IMR-90 (cell line): ENCODE results near the gene ARL6IP6. TPM values are rescaled to one million over a fixed set of nuclear protein-coding genes. Genes with fewer than 3 reads are reported as not detected.

Source experiments
- ATAC-seq: fragments of 200-7000 bp; cut with Tn5 transposase; 2 replicates; pipeline ENCODE4 v1.9.1; 2020; ENCODE audit warnings: low read depth, mild to moderate bottlenecking, moderate library complexity
- BruUV-seq: library from RNA; stranded (reverse); fragments of 400-500 nt; replicated peaks from 2 replicates; lab custom pipeline; 2021; lab: Mats Ljungman, UMichigan
- CTCF ChIA-PET: fragments of 300-600 bp; formaldehyde crosslinking; extraction: SDS; loops from one replicate; lab custom pipeline; 2021; ENCODE audit warnings: antibody characterized with exemption; lab: Yijun Ruan, JAX
- POLR2A ChIA-PET: fragments of 300-600 bp; sonication (Branson Sonifier 250); formaldehyde crosslinking; loops from one replicate; lab custom pipeline; 2022; ENCODE audit warnings: antibody characterized with exemption; ENCODE audit not compliant: unreplicated experiment; lab: Charles Lee
- DNase-seq: peaks from one replicate; pipeline ENCODE4 v3.0.0; 2013
- H2AFZ ChIP-seq: replicated peaks from 2 replicates; pipeline ENCODE3; 2013; ENCODE audit warnings: low read length, mild to moderate bottlenecking; ENCODE audit not compliant: poor library complexity
- H2AK5ac ChIP-seq: 2 replicates; pipeline ENCODE4 v1.6.1; 2013; ENCODE audit warnings: low read depth, low read length, inconsistent platforms
- H2AK9ac ChIP-seq: replicated peaks from 2 replicates; pipeline ENCODE3; 2013; ENCODE audit warnings: mild to moderate bottlenecking, low read depth, low read length, moderate library complexity; ENCODE audit not compliant: poor library complexity
- H2BK120ac ChIP-seq: 2 replicates; pipeline ENCODE4 v1.6.1; 2013; ENCODE audit warnings: low read depth, low read length, inconsistent platforms
- H2BK15ac ChIP-seq: 3 replicates; pipeline ENCODE4 v1.6.1; 2013; ENCODE audit warnings: low read depth, low read length, inconsistent platforms
- H2BK20ac ChIP-seq: 2 replicates; pipeline ENCODE4 v1.6.1; 2013; ENCODE audit warnings: low read depth, mild to moderate bottlenecking, inconsistent platforms, low read length, moderate library complexity
- H2BK5ac ChIP-seq: 2 replicates; pipeline ENCODE4 v1.6.1; 2013; ENCODE audit warnings: mild to moderate bottlenecking, low read depth, low read length, inconsistent platforms; ENCODE audit not compliant: poor library complexity, severe bottlenecking
- H3K14ac ChIP-seq: replicated peaks from 2 replicates; pipeline ENCODE4 v1.6.1; 2013; ENCODE audit warnings: low read depth, low read length, inconsistent platforms
- H3K18ac ChIP-seq: 2 replicates; pipeline ENCODE4 v1.6.1; 2013; ENCODE audit warnings: low read depth, low read length, control low read depth
- H3K23ac ChIP-seq: 2 replicates; pipeline ENCODE4 v1.6.1; 2013; ENCODE audit warnings: low read depth, low read length, inconsistent platforms
- H3K27ac ChIP-seq: 2 replicates; pipeline ENCODE4 v1.5.1; 2013; ENCODE audit warnings: mild to moderate bottlenecking, control low read depth, low read length; ENCODE audit not compliant: insufficient read depth
- H3K27me3 ChIP-seq: 2 replicates; pipeline ENCODE4 v1.6.1; 2013; ENCODE audit warnings: low read length; ENCODE audit not compliant: control insufficient read depth, insufficient read depth
- H3K36me3 ChIP-seq: 2 replicates; pipeline ENCODE4 v1.6.1; 2013; ENCODE audit warnings: low read length, mixed read lengths; ENCODE audit not compliant: control insufficient read depth, insufficient read depth
- H3K4ac ChIP-seq: 2 replicates; pipeline ENCODE4 v1.6.1; 2013; ENCODE audit warnings: low read depth, low read length, inconsistent platforms
- H3K4me1 ChIP-seq: 2 replicates; pipeline ENCODE4 v1.6.1; 2013; ENCODE audit warnings: low read length, mixed read lengths; ENCODE audit not compliant: control insufficient read depth, insufficient read depth
- H3K4me2 ChIP-seq: 2 replicates; pipeline ENCODE4 v1.6.1; 2013; ENCODE audit warnings: low read depth, mild to moderate bottlenecking, control low read depth, low read length, moderate library complexity
- H3K4me3 ChIP-seq: 2 replicates; pipeline ENCODE4 v1.5.1; 2013; ENCODE audit warnings: low read depth, mild to moderate bottlenecking, control low read depth, low read length, moderate library complexity; ENCODE audit not compliant: insufficient read depth
- H3K56ac ChIP-seq: 2 replicates; pipeline ENCODE4 v1.6.1; 2013; ENCODE audit warnings: low read length, inconsistent platforms; ENCODE audit not compliant: insufficient read depth; ENCODE audit errors: extremely low read depth
- H3K79me1 ChIP-seq, 2 experiments: 2 replicates each; pipeline ENCODE4 v1.6.1; 2013; ENCODE audit warnings: low read length in 2 of 2, inconsistent platforms in 1 of 2, low read depth in 1 of 2
- H3K9ac ChIP-seq: 2 replicates; pipeline ENCODE4 v1.6.1; 2013; ENCODE audit warnings: low read depth, low read length, control low read depth
- H3K9me1 ChIP-seq: 2 replicates; pipeline ENCODE4 v1.6.1; 2013; ENCODE audit warnings: low read length, inconsistent platforms; ENCODE audit not compliant: insufficient read depth
- H3K9me3 ChIP-seq: 2 replicates; pipeline ENCODE4 v1.6.1; 2013; ENCODE audit warnings: low read length; ENCODE audit not compliant: control insufficient read depth, insufficient read depth
- H4K20me1 ChIP-seq: 2 replicates; pipeline ENCODE4 v1.6.1; 2013; ENCODE audit warnings: low read length, inconsistent platforms; ENCODE audit not compliant: insufficient read depth
- H4K5ac ChIP-seq: 2 replicates; pipeline ENCODE4 v1.6.1; 2013; ENCODE audit warnings: mild to moderate bottlenecking, low read depth, low read length, control low read depth
- H4K8ac ChIP-seq, 2 experiments: 2 replicates each; pipeline ENCODE4 v1.6.1; 2013; ENCODE audit warnings: low read depth in 2 of 2, low read length in 2 of 2, control low read depth in 1 of 2, inconsistent platforms in 1 of 2
- H4K91ac ChIP-seq: 2 replicates; pipeline ENCODE4 v1.6.1; 2013; ENCODE audit warnings: low read depth, low read length, inconsistent platforms; ENCODE audit not compliant: insufficient read depth
- BHLHE40 ChIP-seq: fragments of 150-350 bp; IDR thresholded peaks from 2 replicates; pipeline ENCODE4 v1.6.1; 2016; ENCODE audit warnings: mild to moderate bottlenecking, low read depth, low read length
- CEBPB ChIP-seq: IDR thresholded peaks from 2 replicates; pipeline ENCODE4 v1.6.1; 2012; ENCODE audit warnings: low read depth, low read length, improper control_type of control experiment
- MAFK ChIP-seq: IDR thresholded peaks from 2 replicates; pipeline ENCODE4 v1.6.1; 2012; ENCODE audit warnings: low read depth, low read length, improper control_type of control experiment
- MAZ ChIP-seq: IDR thresholded peaks from 2 replicates; pipeline ENCODE4 v1.6.1; 2012; ENCODE audit warnings: low read depth, mild to moderate bottlenecking, low read length, improper control_type of control experiment, moderate library complexity, borderline replicate concordance
- MXI1 ChIP-seq: IDR thresholded peaks from 2 replicates; pipeline ENCODE4 v1.6.1; 2012; ENCODE audit warnings: low read depth, mild to moderate bottlenecking, low read length, moderate library complexity, borderline replicate concordance
- NFE2L2 ChIP-seq: fragments of 150-350 bp; IDR thresholded peaks from 2 replicates; pipeline ENCODE4 v1.6.1; 2016; ENCODE audit warnings: low read depth, mild to moderate bottlenecking, low read length
- RCOR1 ChIP-seq: IDR thresholded peaks from 2 replicates; pipeline ENCODE4 v1.6.1; 2012; ENCODE audit warnings: mild to moderate bottlenecking, low read length, improper control_type of control experiment; ENCODE audit not compliant: insufficient replicate concordance
- RFX5 ChIP-seq: IDR thresholded peaks from 2 replicates; pipeline ENCODE4 v1.8.0; 2012; ENCODE audit warnings: low read depth, mild to moderate bottlenecking, low read length, moderate library complexity
- WGBS, 2 experiments: methylation state at CpG; one replicate each; pipeline versions ENCODE4 v1.1.5 to v1.1.7; 2013; ENCODE audit warnings: missing lambda C conversion rate in 2 of 2; ENCODE audit not compliant: insufficient read length in 1 of 2; ENCODE audit errors: extremely low coverage in 2 of 2; 5-methylcytosine and 5-hydroxymethylcytosine counted together
- dilution Hi-C: fragments of 300-500 bp; cut with HindIII; formaldehyde crosslinking; loops from one replicate; pipeline ENCODE4 v1.14.3; 2018; ENCODE audit warnings: low sequenced_read_pairs; ENCODE audit not compliant: unreplicated experiment
- in situ Hi-C: fragments of 300-500 bp; cut with MboI; formaldehyde crosslinking; loops from 3 replicates; pipeline ENCODE4 v1.14.3; 2019; ENCODE audit warnings: low sequenced_read_pairs, inconsistent platforms, mixed read lengths
- intact Hi-C: fragments of 100-400 bp; cut with micrococcal nuclease; formaldehyde crosslinking; loops from 2 replicates; pipeline ENCODE4 v1.10.0; 2022
- polyA plus RNA-seq, 3 experiments: library from polyadenylated mRNA; depleted of rRNA; stranded (reverse); fragments of >200 nt; gene quantifications; 2 replicates each; pipeline ENCODE4 v1.2.3, GENCODE V29; 2012; ENCODE audit warnings: low replicate concordance in 1 of 3
- total RNA-seq: library from RNA; depleted of rRNA; stranded (reverse); fragments of >200 nt; gene quantifications from 2 replicates; pipeline ENCODE4 v1.2.3, GENCODE V29; 2012

The ARL6IP6 gene
- total and polyA plus RNA-seq, 2 of the 4 experiments (the other 2 are of a cell fraction) = 4.1 to 14.7 TPM

DNA sequence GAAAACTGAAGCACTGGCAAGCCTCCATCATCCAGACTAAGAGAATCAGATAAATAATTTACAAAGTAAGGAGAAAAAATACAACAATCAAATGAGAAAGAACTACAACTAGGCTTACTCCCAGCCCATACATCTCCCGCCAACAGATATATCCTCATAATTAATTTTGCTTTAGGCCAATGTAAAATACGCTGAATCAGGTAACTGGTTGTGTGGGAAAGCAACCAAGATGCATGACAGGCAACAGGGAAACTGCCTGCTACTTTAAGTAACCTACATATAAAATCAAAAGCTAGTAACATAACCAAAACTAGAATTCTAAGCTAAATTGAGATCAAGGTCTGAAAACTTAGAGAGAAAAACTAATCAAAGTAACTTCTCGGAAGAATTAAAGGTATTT is 22.7 kb upstream of the ARL6IP6 start:
- no peak overlapping the region for H3K18ac ChIP-seq
- no peak overlapping the region for H3K4me2 ChIP-seq
- no peaks in the 10 kb centered on the region for H3K27me3 ChIP-seq
- BruUV-seq = no TSS peak
- dilution Hi-C loops = no loop called here
- H4K5ac ChIP-seq = no peak overlapping the region
- H4K8ac ChIP-seq = no peak overlapping the region; a peak in 1 of 4 replicates
- no peak overlapping the region for H2BK5ac ChIP-seq
- no peak overlapping the region for H3K9ac ChIP-seq
- DNase-seq (no peak), ATAC-seq (no peak)
- CTCF ChIA-PET = interaction anchor here (1.3 kb wide), 1 partner anchor 21 kb away, joined by 3 read pairs; no protein-coding TSS in a partner anchor
- in situ Hi-C loops = no loop called here
- POLR2A ChIA-PET = no interaction called here
- H4K20me1 ChIP-seq = peaks cover 5% of the 10 kb centered on the region
- H4K91ac ChIP-seq = no peak overlapping the region
- peaks cover 16 to 25% of the 10 kb centered on the region in 2 experiments for H3K79me1 ChIP-seq
- no CpG with 5 or more reads among the region's 3 CpGs for WGBS, 2 experiments
- peaks cover 4% of the 10 kb centered on the region; the same call in 1 of the 2 replicates for H3K36me3 ChIP-seq
- H3K56ac ChIP-seq = no peak overlapping the region
- no peak overlapping the region for H2BK15ac ChIP-seq
- intact Hi-C loops = no loop called here
- H3K4me1 ChIP-seq = peaks cover 2% of the 10 kb centered on the region; the same call in 1 of the 2 replicates
- no peaks in the 10 kb centered on the region for H3K9me3 ChIP-seq
- H2AK9ac ChIP-seq = no peak overlapping the region
- no peaks in the 10 kb centered on the region for H3K9me1 ChIP-seq
- TF ChIP-seq CEBPB (no peak), RCOR1 (no peak), MAZ (no peak), BHLHE40 (no peak), MXI1 (no peak), MAFK (peak; percentile 47; the same call in 1 of the 2 replicates), RFX5 (no peak), NFE2L2 (no peak)
- H3K4ac ChIP-seq = no peak overlapping the region
- no peak overlapping the region for H3K23ac ChIP-seq
- H2AFZ ChIP-seq = no peak overlapping the region
- H2BK20ac ChIP-seq = no peak overlapping the region
- H2AK5ac ChIP-seq = no peak overlapping the region
- no peak overlapping the region for H3K14ac ChIP-seq
- no peak overlapping the region for H3K27ac ChIP-seq
- no peak overlapping the region for H2BK120ac ChIP-seq
- no peak overlapping the region for H3K4me3 ChIP-seq
